Uterus (tissue), 2 donors: ENCODE results near the gene CHN2.

Source experiments
- CTCF ChIP-seq, 4 experiments: fragments of 200-600 bp in 2 of 4; fragments of 450-650 bp in 2 of 4; sonication (generic) in 2 of 4; IDR thresholded peaks; one replicate each; pipeline ENCODE4 v1.5.1; 2016 to 2019; ENCODE audit warnings: antibody characterized with exemption in 4 of 4, mild to moderate bottlenecking in 2 of 4, moderate library complexity in 1 of 4
- POLR2A ChIP-seq, 2 donors: fragments of 450-650 bp; IDR thresholded peaks; one replicate each; pipeline ENCODE4 v1.6.1; 2016; ENCODE audit warnings: antibody characterized with exemption in 2 of 2, mild to moderate bottlenecking in 1 of 2, moderate library complexity in 1 of 2

GRCh38 chr7:29478687-29479240 lies 284.2 kb downstream of the CHN2 start:
- TF ChIP-seq CTCF (IDR thresholded peaks at IDR 0.05) (no peak), POLR2A (IDR thresholded peaks at IDR 0.05) (no peak)
